Amniotic stem cell (primary cell): ENCODE data around the gene MUC4.
A peak's percentile ranks its signal among the peaks of the same experiment; 100 is the strongest.

ENCODE experiments used
- DNase-seq: peaks from one replicate; lab custom pipeline; 2025; lab: John Stamatoyannopoulos, UW

Gene MUC4

GRCh38 chr3:195811756-195812155, at the start of gene MUC4:
Gene MUC4 (minus strand): TSS chr3:195811929. CDS start chr3:195811817, 112 bp downstream.
- DNase-seq, result no peak

- DNase-seq, result no peak
These were observed 48.7 kb upstream of the MUC4 start for GRCh38 chr3:195860456-195860855.

GRCh38 chr3:195859846-195860411, 48.2 kb upstream of the MUC4 start:
- DNase-seq, result no peak

- peak; percentile 9 for DNase-seq
These were observed 47.5 kb upstream of the MUC4 start for GRCh38 chr3:195859061-195859845.

GRCh38 chr3:195856410-195857084, 44.8 kb upstream of the MUC4 start:
- DNase-seq, result no peak

- DNase-seq, result no peak
These were observed 44.0 kb upstream of the MUC4 start for GRCh38 chr3:195855471-195856409.

GRCh38 chr3:195854628-195855294, 43.0 kb upstream of the MUC4 start:
- no peak for DNase-seq

- DNase-seq, result no peak
These were observed 42.3 kb upstream of the MUC4 start for GRCh38 chr3:195853996-195854395.

- no peak for DNase-seq
These were observed 41.3 kb upstream of the MUC4 start for GRCh38 chr3:195853036-195853435.

- DNase-seq, result peak; percentile 79
These were observed 39.3 kb upstream of the MUC4 start for GRCh38 chr3:195850857-195851543.

GRCh38 chr3:195849322-195850074, 37.8 kb upstream of the MUC4 start:
- no peak for DNase-seq

- DNase-seq, result no peak
These were observed 35.6 kb upstream of the MUC4 start for GRCh38 chr3:195847055-195847950.

- DNase-seq, result no peak
These were observed 33.8 kb upstream of the MUC4 start for GRCh38 chr3:195845483-195845882.

- no peak for DNase-seq
These were observed 33.0 kb upstream of the MUC4 start for GRCh38 chr3:195844671-195845218.

- no peak for DNase-seq
These were observed 27.7 kb upstream of the MUC4 start for GRCh38 chr3:195839260-195840010.

GRCh38 chr3:195838714-195839113, 27.0 kb upstream of the MUC4 start:
- no peak for DNase-seq

GRCh38 chr3:195836476-195837135, 24.9 kb upstream of the MUC4 start:
- DNase-seq, result no peak
